Peyer's patch (tissue), 4 donors: Measurements from ENCODE around the gene MDFI. TPM values are rescaled to one million over a fixed set of nuclear protein-coding genes. Genes with fewer than 3 reads are reported as not detected.

ENCODE experiments used
- DNase-seq, 3 donors: peaks; one replicate each; pipeline ENCODE4 v3.0.0-alpha.2; 2017 to 2019
- H3K27ac ChIP-seq, 4 donors: fragments of 200-600 bp; sonication (generic); one replicate each; pipeline ENCODE4 v1.5.1; 2016 to 2019
- H3K27me3 ChIP-seq, 2 donors: fragments of 200-600 bp; sonication (generic); one replicate each; pipeline ENCODE4 v1.5.1; 2019
- H3K36me3 ChIP-seq, 3 donors: fragments of 200-600 bp; sonication (generic); one replicate each; pipeline ENCODE4 v1.5.1; 2016 to 2019
- H3K4me1 ChIP-seq, 4 donors: fragments of 200-600 bp; sonication (generic); one replicate each; pipeline ENCODE4 v1.5.1; 2016 to 2019
- H3K4me3 ChIP-seq, 4 donors: fragments of 200-600 bp; sonication (generic); 1 replicate in 3 of 4; 2 replicates in 1 of 4; pipeline ENCODE4 v1.5.1; 2016 to 2019; ENCODE audit warnings: mild to moderate bottlenecking in 1 of 4
- H3K9me3 ChIP-seq, 4 donors: fragments of 200-600 bp; sonication (generic); one replicate each; pipeline ENCODE4 v1.5.1; 2016 to 2019; ENCODE audit warnings: mild to moderate bottlenecking in 1 of 4
- POLR2A ChIP-seq, 2 donors: fragments of 450-650 bp; IDR thresholded peaks; one replicate each; pipeline ENCODE4 v1.5.1; 2017; ENCODE audit warnings: antibody characterized with exemption in 2 of 2, mild to moderate bottlenecking in 2 of 2, moderate library complexity in 2 of 2
- total RNA-seq, 4 donors: library from RNA; depleted of rRNA; stranded (reverse); fragments of >200 nt; gene quantifications; one replicate each; pipeline ENCODE4 v1.1.0, GENCODE V29; 2016
- TF ChIP-seq, protein P1 (sequence below), 6 experiments: fragments of 450-650 bp in 4 of 6; fragments of 200-600 bp in 2 of 6; sonication (generic) in 1 of 6; IDR thresholded peaks; one replicate each; pipeline ENCODE4 v1.5.1; 2017 to 2019; ENCODE audit warnings: antibody characterized with exemption in 6 of 6, mild to moderate bottlenecking in 3 of 6, moderate library complexity in 1 of 6

The MDFI gene, protein sequence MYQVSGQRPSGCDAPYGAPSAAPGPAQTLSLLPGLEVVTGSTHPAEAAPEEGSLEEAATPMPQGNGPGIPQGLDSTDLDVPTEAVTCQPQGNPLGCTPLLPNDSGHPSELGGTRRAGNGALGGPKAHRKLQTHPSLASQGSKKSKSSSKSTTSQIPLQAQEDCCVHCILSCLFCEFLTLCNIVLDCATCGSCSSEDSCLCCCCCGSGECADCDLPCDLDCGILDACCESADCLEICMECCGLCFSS
- total RNA-seq: 1 to 10 TPM in 2 of 4 donors, under 1 TPM in 1, not detected in 1; 0.94 to 2.6 (median 2.4) TPM

DNA sequence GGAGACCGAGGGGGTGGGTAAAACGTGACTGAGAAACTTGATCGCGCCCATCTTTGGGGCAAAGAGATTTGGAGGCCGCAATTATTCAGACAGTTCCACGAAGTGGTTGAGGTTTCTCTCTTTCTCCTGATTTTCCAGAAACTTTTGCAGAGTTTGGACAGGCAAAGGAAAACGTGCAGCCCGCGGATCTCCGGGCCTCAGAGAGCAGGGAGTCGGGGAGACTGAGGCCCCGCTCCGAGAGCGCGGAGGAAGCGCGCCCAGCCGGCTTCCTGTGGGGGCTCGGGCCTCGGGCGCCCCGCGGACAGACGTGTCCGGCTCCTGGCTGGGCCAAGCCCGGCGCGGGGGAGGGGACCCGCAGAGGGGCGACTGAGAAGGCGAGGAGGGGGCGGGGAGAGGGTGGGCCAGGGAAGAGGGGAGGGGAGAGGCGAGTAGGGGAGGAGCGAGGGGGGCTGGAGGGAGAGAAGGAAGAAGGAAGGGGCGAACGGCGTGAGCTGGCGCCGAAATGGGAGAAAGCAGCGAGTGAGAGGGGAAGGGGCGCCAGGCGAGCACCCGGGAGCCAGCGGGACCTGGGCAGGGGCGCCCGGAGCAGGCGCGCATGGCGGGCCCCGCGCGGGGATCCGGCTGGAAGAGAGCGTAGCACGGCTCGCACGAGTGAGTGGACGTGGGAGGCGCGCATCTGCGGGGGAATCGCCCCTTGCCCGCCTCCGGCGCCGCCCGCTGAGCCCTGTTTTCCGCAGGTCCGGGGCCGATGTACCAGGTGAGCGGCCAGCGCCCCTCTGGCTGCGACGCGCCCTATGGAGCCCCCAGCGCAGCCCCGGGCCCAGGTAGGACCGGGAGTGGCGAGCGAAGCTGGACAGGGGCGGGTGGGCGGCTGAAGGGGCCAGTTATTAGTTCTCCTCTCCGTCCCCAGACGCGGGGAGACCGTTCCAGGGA is at the start of gene MDFI:
TSS of gene MDFI (plus strand) at position 467 of the 933 bp plus-strand sequence. CDS start at position 749, 282 bp downstream.
- no peaks in the 10 kb centered on the region for H3K9me3 ChIP-seq
- DNase-seq: no peak
- peak within 1 kb of the TSS; percentile 22 to 51 (median 39) for H3K4me3 ChIP-seq
- TF ChIP-seq POLR2A (IDR thresholded peaks at IDR 0.05): no peak
- TF ChIP-seq, protein P1, sequence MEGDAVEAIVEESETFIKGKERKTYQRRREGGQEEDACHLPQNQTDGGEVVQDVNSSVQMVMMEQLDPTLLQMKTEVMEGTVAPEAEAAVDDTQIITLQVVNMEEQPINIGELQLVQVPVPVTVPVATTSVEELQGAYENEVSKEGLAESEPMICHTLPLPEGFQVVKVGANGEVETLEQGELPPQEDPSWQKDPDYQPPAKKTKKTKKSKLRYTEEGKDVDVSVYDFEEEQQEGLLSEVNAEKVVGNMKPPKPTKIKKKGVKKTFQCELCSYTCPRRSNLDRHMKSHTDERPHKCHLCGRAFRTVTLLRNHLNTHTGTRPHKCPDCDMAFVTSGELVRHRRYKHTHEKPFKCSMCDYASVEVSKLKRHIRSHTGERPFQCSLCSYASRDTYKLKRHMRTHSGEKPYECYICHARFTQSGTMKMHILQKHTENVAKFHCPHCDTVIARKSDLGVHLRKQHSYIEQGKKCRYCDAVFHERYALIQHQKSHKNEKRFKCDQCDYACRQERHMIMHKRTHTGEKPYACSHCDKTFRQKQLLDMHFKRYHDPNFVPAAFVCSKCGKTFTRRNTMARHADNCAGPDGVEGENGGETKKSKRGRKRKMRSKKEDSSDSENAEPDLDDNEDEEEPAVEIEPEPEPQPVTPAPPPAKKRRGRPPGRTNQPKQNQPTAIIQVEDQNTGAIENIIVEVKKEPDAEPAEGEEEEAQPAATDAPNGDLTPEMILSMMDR (IDR thresholded peaks at IDR 0.05): no peak
- no peaks in the 10 kb centered on the region for H3K36me3 ChIP-seq
- H3K27ac ChIP-seq: peak within 1 kb of the TSS in 2 of 4 donors; percentile 13 to 52
- H3K4me1 ChIP-seq: peaks cover 0 to 22% (median 11%) of the 10 kb centered on the region in 4 donors
- H3K27me3 ChIP-seq: peaks cover 6 to 17% of the 10 kb centered on the region in 2 donors

- Histone ChIP-seq H3K27ac (no peak overlapping the region), H3K9me3 (no peaks in the 10 kb centered on the region), H3K27me3 (no peaks in the 10 kb centered on the region), H3K36me3 (peaks cover 0 to 52% (median 0%) of the 10 kb centered on the region in 3 donors), H3K4me3 (no peak overlapping the region), H3K4me1 (peaks cover 0 to 11% (median 0%) of the 10 kb centered on the region in 4 donors)
- TF ChIP-seq, protein P1 (IDR thresholded peaks at IDR 0.05): no peak
- no peak for TF ChIP-seq POLR2A (IDR thresholded peaks at IDR 0.05)
- DNase-seq: no peak
These were observed 49.0 kb upstream of the MDFI start for GRCh38 chr6:41589223-41589622.

- H3K4me1 ChIP-seq: peaks cover 0 to 4% (median 0%) of the 10 kb centered on the region in 4 donors
- TF ChIP-seq, protein P1 (IDR thresholded peaks at IDR 0.05): no peak
- TF ChIP-seq POLR2A (IDR thresholded peaks at IDR 0.05): no peak
- H3K36me3 ChIP-seq: peaks cover 0 to 59% (median 0%) of the 10 kb centered on the region in 3 donors
- no peaks in the 10 kb centered on the region for H3K9me3 ChIP-seq
- H3K27ac ChIP-seq: no peak overlapping the region
- no peak overlapping the region for H3K4me3 ChIP-seq
- DNase-seq: no peak
- no peaks in the 10 kb centered on the region for H3K27me3 ChIP-seq
These were observed 48.3 kb upstream of the MDFI start for GRCh38 chr6:41589636-41590622.

DNA sequence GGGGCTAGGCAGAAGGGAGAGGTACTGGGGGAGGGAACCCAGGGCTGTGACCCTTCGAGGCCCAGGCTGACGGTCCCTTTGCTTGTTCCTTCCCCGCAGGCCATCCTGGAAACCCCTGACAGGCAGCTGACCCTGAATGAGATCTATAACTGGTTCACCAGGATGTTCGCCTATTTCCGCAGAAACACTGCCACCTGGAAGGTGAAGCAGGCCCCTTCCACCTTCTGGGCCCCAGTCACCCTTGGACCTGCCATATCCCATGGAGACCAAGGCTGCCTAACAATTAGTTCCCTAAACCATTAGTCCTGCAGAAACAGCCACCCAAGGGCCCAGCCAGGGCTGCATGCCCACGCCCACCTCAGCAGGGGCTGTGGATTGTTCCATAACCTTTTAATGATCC is 47.1 kb upstream of the MDFI start:
- no peak overlapping the region for H3K4me3 ChIP-seq
- H3K27ac ChIP-seq: no peak overlapping the region
- peaks cover 0 to 69% (median 0%) of the 10 kb centered on the region in 3 donors for H3K36me3 ChIP-seq
- no peak for DNase-seq
- TF ChIP-seq, protein P1 (IDR thresholded peaks at IDR 0.05): no peak
- no peaks in the 10 kb centered on the region for H3K9me3 ChIP-seq
- H3K27me3 ChIP-seq: no peaks in the 10 kb centered on the region
- H3K4me1 ChIP-seq: no peaks in the 10 kb centered on the region
